ENCODE measurements around the gene AKR1A1. TPM values are rescaled to one million over a fixed set of nuclear protein-coding genes. Genes with fewer than 3 reads are reported as not detected.

AKR1A1 gene
- total and polyA plus RNA-seq, 2 experiments from 2014 or later, result 186 to 275 TPM

- peak overlapping the region; percentile 98 for H3K4me3 Mint-ChIP-seq
- Histone ChIP-seq H3K79me2 (replicated peaks; ENCODE audit: insufficient read depth) (peaks cover 16% of the 10 kb centered on the region), H3K4me1 (ENCODE audit: insufficient read depth) (peaks cover 12% of the 10 kb centered on the region; the same call in 1 of the 2 replicates), H3K9me2 (ENCODE audit: insufficient read depth) (no peaks in the 10 kb centered on the region), H2AFZ (no peak overlapping the region), H4K20me1 (replicated peaks; ENCODE audit: insufficient read depth) (peaks cover 5% of the 10 kb centered on the region), H3K27me3 (ENCODE audit: insufficient read depth) (no peaks in the 10 kb centered on the region), H3K36me3 (ENCODE audit: insufficient read depth) (no peaks in the 10 kb centered on the region; the same call in 1 of the 2 replicates), H3F3A (replicated peaks; ENCODE audit: low read depth) (0 out of 2 replicates have a peak, but pooled peaks cover 22% of the 10 kb centered on the region), H3K4me3 (peak overlapping the region; percentile 61), H3K4me2 (peak overlapping the region; percentile 81), H3K27ac (ENCODE audit: low read depth) (no peak overlapping the region)
- ATAC-seq, result no peak
- H3K27me3 Mint-ChIP-seq (ENCODE audit: insufficient read depth, low read depth, poor library complexity), result peaks cover 9% of the 10 kb centered on the region
- H3K9me3 Mint-ChIP-seq, result peaks cover 7% of the 10 kb centered on the region
- peaks cover 17% of the 10 kb centered on the region for H3K4me1 Mint-ChIP-seq
- H3K36me3 Mint-ChIP-seq (ENCODE audit: low read depth), result peaks cover 9% of the 10 kb centered on the region
- TF ChIP-seq ZNF114 (CRISPR knock-in tag; IDR thresholded peaks at IDR 0.05) (no peak), NANOG (IDR thresholded peaks at IDR 0.05; ENCODE audit: borderline replicate concordance) (no peak), EZH2phosphoT487 (IDR thresholded peaks at IDR 0.05; ENCODE audit: unreplicated experiment) (no peak), POLR2AphosphoS5 (IDR thresholded peaks at IDR 0.05; ENCODE audit: low read depth) (no peak), EZH2 (IDR thresholded peaks at IDR 0.05; ENCODE audit: low read depth, unreplicated experiment) (no peak)
- H3K27ac Mint-ChIP-seq, result no peak overlapping the region
- DNase-seq (ENCODE audit: low spot score), result no peak
These were observed 49.1 kb upstream of the AKR1A1 start for GRCh38 chr1:45501505-45501859.

GRCh38 chr1:45503462-45504360, 46.9 kb upstream of the AKR1A1 start:
- Mint-ChIP-seq H3K36me3 (ENCODE audit: low read depth) (peaks cover 12% of the 10 kb centered on the region), H3K27me3 (ENCODE audit: insufficient read depth, low read depth, poor library complexity) (peaks cover 9% of the 10 kb centered on the region), H3K4me1 (peaks cover 15% of the 10 kb centered on the region), H3K9me3 (no peaks in the 10 kb centered on the region; the same call in 2 of the 3 replicates), H3K4me3 (no peak overlapping the region), H3K27ac (no peak overlapping the region)
- ATAC-seq (no peak), DNase-seq (ENCODE audit: low spot score) (no peak)
- Histone ChIP-seq H3K27ac (ENCODE audit: low read depth) (no peak overlapping the region), H3K9me2 (ENCODE audit: insufficient read depth) (no peaks in the 10 kb centered on the region), H3K4me1 (ENCODE audit: insufficient read depth) (peaks cover 12% of the 10 kb centered on the region; the same call in 1 of the 2 replicates), H2AFZ (no peak overlapping the region), H3K27me3 (ENCODE audit: insufficient read depth) (no peaks in the 10 kb centered on the region), H4K20me1 (replicated peaks; ENCODE audit: insufficient read depth) (peaks cover 20% of the 10 kb centered on the region), H3K4me3 (no peak overlapping the region), H3K4me2 (no peak overlapping the region), H3F3A (replicated peaks; ENCODE audit: low read depth) (peaks cover 34% of the 10 kb centered on the region), H3K36me3 (ENCODE audit: insufficient read depth) (peaks cover 2% of the 10 kb centered on the region; the same call in 1 of the 2 replicates), H3K79me2 (replicated peaks; ENCODE audit: insufficient read depth) (peaks cover 16% of the 10 kb centered on the region)
- TF ChIP-seq CREB1 (CRISPR knock-in tag; IDR thresholded peaks at IDR 0.05; ENCODE audit: low read depth) (no peak), ZNF114 (CRISPR knock-in tag; IDR thresholded peaks at IDR 0.05) (no peak), EZH2phosphoT487 (IDR thresholded peaks at IDR 0.05; ENCODE audit: unreplicated experiment) (no peak), EZH2 (IDR thresholded peaks at IDR 0.05; ENCODE audit: low read depth, unreplicated experiment) (no peak), NANOG (IDR thresholded peaks at IDR 0.05; ENCODE audit: borderline replicate concordance) (no peak), ZNF331 (CRISPR knock-in tag; IDR thresholded peaks at IDR 0.05; ENCODE audit: low read depth) (no peak)
- TF ChIP-seq, protein P1, sequence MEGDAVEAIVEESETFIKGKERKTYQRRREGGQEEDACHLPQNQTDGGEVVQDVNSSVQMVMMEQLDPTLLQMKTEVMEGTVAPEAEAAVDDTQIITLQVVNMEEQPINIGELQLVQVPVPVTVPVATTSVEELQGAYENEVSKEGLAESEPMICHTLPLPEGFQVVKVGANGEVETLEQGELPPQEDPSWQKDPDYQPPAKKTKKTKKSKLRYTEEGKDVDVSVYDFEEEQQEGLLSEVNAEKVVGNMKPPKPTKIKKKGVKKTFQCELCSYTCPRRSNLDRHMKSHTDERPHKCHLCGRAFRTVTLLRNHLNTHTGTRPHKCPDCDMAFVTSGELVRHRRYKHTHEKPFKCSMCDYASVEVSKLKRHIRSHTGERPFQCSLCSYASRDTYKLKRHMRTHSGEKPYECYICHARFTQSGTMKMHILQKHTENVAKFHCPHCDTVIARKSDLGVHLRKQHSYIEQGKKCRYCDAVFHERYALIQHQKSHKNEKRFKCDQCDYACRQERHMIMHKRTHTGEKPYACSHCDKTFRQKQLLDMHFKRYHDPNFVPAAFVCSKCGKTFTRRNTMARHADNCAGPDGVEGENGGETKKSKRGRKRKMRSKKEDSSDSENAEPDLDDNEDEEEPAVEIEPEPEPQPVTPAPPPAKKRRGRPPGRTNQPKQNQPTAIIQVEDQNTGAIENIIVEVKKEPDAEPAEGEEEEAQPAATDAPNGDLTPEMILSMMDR (conservative IDR thresholded peaks at IDR 0.05; ENCODE audit: low read depth in 2 of 2), result no peak
- TF ChIP-seq, protein P2, sequence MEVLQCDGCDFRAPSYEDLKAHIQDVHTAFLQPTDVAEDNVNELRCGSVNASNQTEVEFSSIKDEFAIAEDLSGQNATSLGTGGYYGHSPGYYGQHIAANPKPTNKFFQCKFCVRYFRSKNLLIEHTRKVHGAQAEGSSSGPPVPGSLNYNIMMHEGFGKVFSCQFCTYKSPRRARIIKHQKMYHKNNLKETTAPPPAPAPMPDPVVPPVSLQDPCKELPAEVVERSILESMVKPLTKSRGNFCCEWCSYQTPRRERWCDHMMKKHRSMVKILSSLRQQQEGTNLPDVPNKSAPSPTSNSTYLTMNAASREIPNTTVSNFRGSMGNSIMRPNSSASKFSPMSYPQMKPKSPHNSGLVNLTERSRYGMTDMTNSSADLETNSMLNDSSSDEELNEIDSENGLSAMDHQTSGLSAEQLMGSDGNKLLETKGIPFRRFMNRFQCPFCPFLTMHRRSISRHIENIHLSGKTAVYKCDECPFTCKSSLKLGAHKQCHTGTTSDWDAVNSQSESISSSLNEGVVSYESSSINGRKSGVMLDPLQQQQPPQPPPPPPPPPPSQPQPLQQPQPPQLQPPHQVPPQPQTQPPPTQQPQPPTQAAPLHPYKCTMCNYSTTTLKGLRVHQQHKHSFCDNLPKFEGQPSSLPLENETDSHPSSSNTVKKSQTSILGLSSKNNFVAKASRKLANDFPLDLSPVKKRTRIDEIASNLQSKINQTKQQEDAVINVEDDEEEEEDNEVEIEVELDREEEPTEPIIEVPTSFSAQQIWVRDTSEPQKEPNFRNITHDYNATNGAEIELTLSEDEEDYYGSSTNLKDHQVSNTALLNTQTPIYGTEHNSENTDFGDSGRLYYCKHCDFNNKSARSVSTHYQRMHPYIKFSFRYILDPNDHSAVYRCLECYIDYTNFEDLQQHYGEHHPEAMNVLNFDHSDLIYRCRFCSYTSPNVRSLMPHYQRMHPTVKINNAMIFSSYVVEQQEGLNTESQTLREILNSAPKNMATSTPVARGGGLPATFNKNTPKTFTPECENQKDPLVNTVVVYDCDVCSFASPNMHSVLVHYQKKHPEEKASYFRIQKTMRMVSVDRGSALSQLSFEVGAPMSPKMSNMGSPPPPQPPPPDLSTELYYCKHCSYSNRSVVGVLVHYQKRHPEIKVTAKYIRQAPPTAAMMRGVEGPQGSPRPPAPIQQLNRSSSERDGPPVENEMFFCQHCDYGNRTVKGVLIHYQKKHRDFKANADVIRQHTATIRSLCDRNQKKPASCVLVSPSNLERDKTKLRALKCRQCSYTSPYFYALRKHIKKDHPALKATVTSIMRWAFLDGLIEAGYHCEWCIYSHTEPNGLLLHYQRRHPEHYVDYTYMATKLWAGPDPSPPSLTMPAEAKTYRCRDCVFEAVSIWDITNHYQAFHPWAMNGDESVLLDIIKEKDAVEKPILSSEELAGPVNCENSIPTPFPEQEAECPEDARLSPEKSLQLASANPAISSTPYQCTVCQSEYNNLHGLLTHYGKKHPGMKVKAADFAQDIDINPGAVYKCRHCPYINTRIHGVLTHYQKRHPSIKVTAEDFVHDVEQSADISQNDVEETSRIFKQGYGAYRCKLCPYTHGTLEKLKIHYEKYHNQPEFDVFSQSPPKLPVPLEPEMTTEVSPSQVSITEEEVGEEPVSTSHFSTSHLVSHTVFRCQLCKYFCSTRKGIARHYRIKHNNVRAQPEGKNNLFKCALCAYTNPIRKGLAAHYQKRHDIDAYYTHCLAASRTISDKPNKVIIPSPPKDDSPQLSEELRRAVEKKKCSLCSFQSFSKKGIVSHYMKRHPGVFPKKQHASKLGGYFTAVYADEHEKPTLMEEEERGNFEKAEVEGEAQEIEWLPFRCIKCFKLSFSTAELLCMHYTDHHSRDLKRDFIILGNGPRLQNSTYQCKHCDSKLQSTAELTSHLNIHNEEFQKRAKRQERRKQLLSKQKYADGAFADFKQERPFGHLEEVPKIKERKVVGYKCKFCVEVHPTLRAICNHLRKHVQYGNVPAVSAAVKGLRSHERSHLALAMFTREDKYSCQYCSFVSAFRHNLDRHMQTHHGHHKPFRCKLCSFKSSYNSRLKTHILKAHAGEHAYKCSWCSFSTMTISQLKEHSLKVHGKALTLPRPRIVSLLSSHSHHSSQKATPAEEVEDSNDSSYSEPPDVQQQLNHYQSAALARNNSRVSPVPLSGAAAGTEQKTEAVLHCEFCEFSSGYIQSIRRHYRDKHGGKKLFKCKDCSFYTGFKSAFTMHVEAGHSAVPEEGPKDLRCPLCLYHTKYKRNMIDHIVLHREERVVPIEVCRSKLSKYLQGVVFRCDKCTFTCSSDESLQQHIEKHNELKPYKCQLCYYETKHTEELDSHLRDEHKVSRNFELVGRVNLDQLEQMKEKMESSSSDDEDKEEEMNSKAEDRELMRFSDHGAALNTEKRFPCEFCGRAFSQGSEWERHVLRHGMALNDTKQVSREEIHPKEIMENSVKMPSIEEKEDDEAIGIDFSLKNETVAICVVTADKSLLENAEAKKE (CRISPR knock-in tag; IDR thresholded peaks at IDR 0.05), result no peak
- TF ChIP-seq, protein P3, sequence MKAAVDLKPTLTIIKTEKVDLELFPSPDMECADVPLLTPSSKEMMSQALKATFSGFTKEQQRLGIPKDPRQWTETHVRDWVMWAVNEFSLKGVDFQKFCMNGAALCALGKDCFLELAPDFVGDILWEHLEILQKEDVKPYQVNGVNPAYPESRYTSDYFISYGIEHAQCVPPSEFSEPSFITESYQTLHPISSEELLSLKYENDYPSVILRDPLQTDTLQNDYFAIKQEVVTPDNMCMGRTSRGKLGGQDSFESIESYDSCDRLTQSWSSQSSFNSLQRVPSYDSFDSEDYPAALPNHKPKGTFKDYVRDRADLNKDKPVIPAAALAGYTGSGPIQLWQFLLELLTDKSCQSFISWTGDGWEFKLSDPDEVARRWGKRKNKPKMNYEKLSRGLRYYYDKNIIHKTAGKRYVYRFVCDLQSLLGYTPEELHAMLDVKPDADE (IDR thresholded peaks at IDR 0.05), result no peak
